HepG2 (cell line): ENCODE data around the gene TMEM129. TPM values are rescaled to one million over a fixed set of nuclear protein-coding genes. Genes with fewer than 3 reads are reported as not detected.

Experiments
- ARNTL ChIP-seq: sonication (generic); formaldehyde crosslinking; IDR thresholded peaks from 2 replicates; pipeline ENCODE4 v1.4.0; 2020; ENCODE audit warnings: mild to moderate bottlenecking, missing genetic modification reagents
- FOXJ3 ChIP-seq: sonication (generic); formaldehyde crosslinking; IDR thresholded peaks from 2 replicates; pipeline ENCODE4 v1.4.0; 2020; ENCODE audit warnings: missing genetic modification reagents, mild to moderate bottlenecking, borderline replicate concordance
- FOXO1 ChIP-seq: sonication (generic); formaldehyde crosslinking; IDR thresholded peaks from 2 replicates; pipeline ENCODE4 v1.4.0; 2020; ENCODE audit warnings: missing genetic modification reagents
- FOXP1 ChIP-seq, 2 experiments: fragments of 450-650 bp in 1 of 2; IDR thresholded peaks; 2 replicates each; pipeline ENCODE4 v1.6.1; 2017 to 2018; ENCODE audit warnings: antibody characterized with exemption in 1 of 2
- MED1 ChIP-seq: sonication (generic); formaldehyde crosslinking; IDR thresholded peaks from 2 replicates; pipeline ENCODE4 v1.4.0; 2020; ENCODE audit warnings: missing genetic modification reagents
- SALL2 ChIP-seq: sonication (generic); formaldehyde crosslinking; IDR thresholded peaks from 2 replicates; pipeline ENCODE4 v1.8.1; 2023; ENCODE audit warnings: mild to moderate bottlenecking, missing genetic modification reagents, inconsistent platforms
- SPEN ChIP-seq: sonication (generic); formaldehyde crosslinking; IDR thresholded peaks from 2 replicates; pipeline ENCODE4 v1.5.1; 2020; ENCODE audit warnings: low read depth, mild to moderate bottlenecking, missing genetic modification reagents
- TARDBP ChIP-seq: sonication (generic); formaldehyde crosslinking; IDR thresholded peaks from 2 replicates; pipeline ENCODE4 v1.8.0; 2022; ENCODE audit warnings: mild to moderate bottlenecking, missing genetic modification reagents
- TBX3 ChIP-seq: fragments of 450-650 bp; IDR thresholded peaks from 2 replicates; pipeline ENCODE4 v1.6.1; 2017; ENCODE audit warnings: antibody characterized with exemption, mild to moderate bottlenecking, inconsistent platforms, borderline replicate concordance
- TMF1 ChIP-seq: sonication (generic); formaldehyde crosslinking; IDR thresholded peaks from 2 replicates; pipeline ENCODE4 v1.8.1; 2022; ENCODE audit warnings: low read depth, missing genetic modification reagents
- ZFP36L1 ChIP-seq: sonication (generic); formaldehyde crosslinking; IDR thresholded peaks from 2 replicates; pipeline ENCODE4 v1.8.0; 2022; ENCODE audit warnings: mild to moderate bottlenecking, missing genetic modification reagents, moderate library complexity
- ZNF460 ChIP-seq: sonication (generic); formaldehyde crosslinking; IDR thresholded peaks from 2 replicates; pipeline ENCODE4 v1.5.1; 2020; ENCODE audit warnings: missing genetic modification reagents, mild to moderate bottlenecking, borderline replicate concordance
- ZNF552 ChIP-seq: sonication (generic); formaldehyde crosslinking; IDR thresholded peaks from 2 replicates; pipeline ENCODE4 v1.9.0; 2022; ENCODE audit warnings: missing genetic modification reagents, mild to moderate bottlenecking, borderline replicate concordance
- ZNF563 ChIP-seq: sonication (generic); formaldehyde crosslinking; IDR thresholded peaks from 2 replicates; pipeline ENCODE4 v1.8.0; 2022; ENCODE audit warnings: mild to moderate bottlenecking, moderate library complexity, missing genetic modification reagents
- polyA plus RNA-seq, 8 experiments: library from polyadenylated mRNA; depleted of rRNA in 3 of 8; stranded (reverse) in 7 of 8; unstranded in 1 of 8; fragments of >200 nt; fragmentation: Illumina TruSeq in 4 of 8; extraction: Trizol in 4 of 8; gene quantifications; 2 replicates each; pipeline versions ENCODE4 v1.2.1 to v1.2.3, GENCODE V29; 2011 to 2016; ENCODE audit warnings: low read depth in 4 of 8, missing spikeins in 1 of 8, mixed read lengths in 1 of 8; ENCODE audit not compliant: insufficient read depth in 1 of 8
- total RNA-seq, 5 experiments: library from RNA; depleted of rRNA; stranded (reverse); fragments of >200 nt; fragmentation: Illumina TruSeq; extraction: Trizol; gene quantifications; 2 replicates each; pipeline ENCODE4 v1.2.3, GENCODE V29; 2016; ENCODE audit warnings: low read depth in 1 of 5
- TF ChIP-seq, protein P1 (sequence below): sonication (generic); formaldehyde crosslinking; IDR thresholded peaks from 2 replicates; pipeline ENCODE4 v1.9.0; 2022; ENCODE audit warnings: missing genetic modification reagents, mild to moderate bottlenecking, borderline replicate concordance
- TF ChIP-seq, protein P2 (sequence below): sonication (generic); formaldehyde crosslinking; IDR thresholded peaks from 2 replicates; pipeline ENCODE4 v1.8.1; 2022; ENCODE audit warnings: low read depth, mild to moderate bottlenecking, missing genetic modification reagents
- TF ChIP-seq, protein P3 (sequence below): sonication (generic); formaldehyde crosslinking; IDR thresholded peaks from 2 replicates; pipeline ENCODE4 v1.4.0; 2020; ENCODE audit warnings: missing genetic modification reagents
- TF ChIP-seq, protein P4 (sequence below): sonication (generic); formaldehyde crosslinking; IDR thresholded peaks from 2 replicates; pipeline ENCODE4 v1.9.0; 2021; ENCODE audit warnings: missing genetic modification reagents, mild to moderate bottlenecking, borderline replicate concordance
- TF ChIP-seq, protein P5 (sequence below): IDR thresholded peaks from 2 replicates; pipeline ENCODE4 v1.6.1; 2016; ENCODE audit warnings: missing compliant biosample characterization, missing genetic modification reagents, borderline replicate concordance

The TMEM129 gene
- total and polyA plus RNA-seq, 2 of the 13 experiments (the other 11 are each of a cell fraction or from before 2014, with no cell fraction given): 19.0 to 25.8 TPM

DNA sequence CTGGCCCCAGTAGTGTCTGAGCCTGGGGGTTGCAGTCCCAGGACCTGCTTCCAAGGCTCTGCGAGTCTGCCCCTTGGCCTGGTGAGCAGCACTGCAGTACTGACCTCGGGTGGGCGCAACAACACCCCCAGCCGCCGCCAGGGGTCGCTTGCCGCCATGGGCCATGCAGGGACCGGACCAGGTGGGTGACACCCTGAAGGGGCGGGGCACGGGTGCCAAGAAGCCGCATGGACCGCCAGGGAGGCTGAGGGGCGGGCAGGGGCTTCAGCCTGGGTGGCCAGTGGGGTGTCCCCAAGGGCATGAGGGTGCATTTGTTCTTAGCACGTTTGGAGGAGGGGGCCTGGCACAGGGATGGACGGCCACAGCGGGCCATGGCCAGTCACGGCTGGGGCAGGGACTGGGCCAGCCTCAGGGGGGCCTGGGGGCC lies 25.2 kb upstream of the TMEM129 start (continued):
- TF ChIP-seq, protein P1, sequence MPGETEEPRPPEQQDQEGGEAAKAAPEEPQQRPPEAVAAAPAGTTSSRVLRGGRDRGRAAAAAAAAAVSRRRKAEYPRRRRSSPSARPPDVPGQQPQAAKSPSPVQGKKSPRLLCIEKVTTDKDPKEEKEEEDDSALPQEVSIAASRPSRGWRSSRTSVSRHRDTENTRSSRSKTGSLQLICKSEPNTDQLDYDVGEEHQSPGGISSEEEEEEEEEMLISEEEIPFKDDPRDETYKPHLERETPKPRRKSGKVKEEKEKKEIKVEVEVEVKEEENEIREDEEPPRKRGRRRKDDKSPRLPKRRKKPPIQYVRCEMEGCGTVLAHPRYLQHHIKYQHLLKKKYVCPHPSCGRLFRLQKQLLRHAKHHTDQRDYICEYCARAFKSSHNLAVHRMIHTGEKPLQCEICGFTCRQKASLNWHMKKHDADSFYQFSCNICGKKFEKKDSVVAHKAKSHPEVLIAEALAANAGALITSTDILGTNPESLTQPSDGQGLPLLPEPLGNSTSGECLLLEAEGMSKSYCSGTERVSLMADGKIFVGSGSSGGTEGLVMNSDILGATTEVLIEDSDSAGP: peak; percentile 52; the same call in 1 of the 2 replicates
- TF ChIP-seq, protein P2, sequence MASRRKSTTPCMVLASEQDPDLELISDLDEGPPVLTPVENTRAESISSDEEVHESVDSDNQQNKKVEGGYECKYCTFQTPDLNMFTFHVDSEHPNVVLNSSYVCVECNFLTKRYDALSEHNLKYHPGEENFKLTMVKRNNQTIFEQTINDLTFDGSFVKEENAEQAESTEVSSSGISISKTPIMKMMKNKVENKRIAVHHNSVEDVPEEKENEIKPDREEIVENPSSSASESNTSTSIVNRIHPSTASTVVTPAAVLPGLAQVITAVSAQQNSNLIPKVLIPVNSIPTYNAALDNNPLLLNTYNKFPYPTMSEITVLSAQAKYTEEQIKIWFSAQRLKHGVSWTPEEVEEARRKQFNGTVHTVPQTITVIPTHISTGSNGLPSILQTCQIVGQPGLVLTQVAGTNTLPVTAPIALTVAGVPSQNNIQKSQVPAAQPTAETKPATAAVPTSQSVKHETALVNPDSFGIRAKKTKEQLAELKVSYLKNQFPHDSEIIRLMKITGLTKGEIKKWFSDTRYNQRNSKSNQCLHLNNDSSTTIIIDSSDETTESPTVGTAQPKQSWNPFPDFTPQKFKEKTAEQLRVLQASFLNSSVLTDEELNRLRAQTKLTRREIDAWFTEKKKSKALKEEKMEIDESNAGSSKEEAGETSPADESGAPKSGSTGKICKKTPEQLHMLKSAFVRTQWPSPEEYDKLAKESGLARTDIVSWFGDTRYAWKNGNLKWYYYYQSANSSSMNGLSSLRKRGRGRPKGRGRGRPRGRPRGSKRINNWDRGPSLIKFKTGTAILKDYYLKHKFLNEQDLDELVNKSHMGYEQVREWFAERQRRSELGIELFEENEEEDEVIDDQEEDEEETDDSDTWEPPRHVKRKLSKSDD (CRISPR knock-in tag): peak; percentile 72; the same call in 1 of the 2 replicates
- peak; percentile 52; the same call in 1 of the 2 replicates for TF ChIP-seq FOXJ3 (CRISPR knock-in tag)
- no peak for TF ChIP-seq SALL2
- peak; percentile 59 for TF ChIP-seq MED1 (CRISPR knock-in tag)
- peak; percentile 44; the same call in 1 of the 2 replicates for TF ChIP-seq TARDBP (CRISPR knock-in tag)
- 0 out of 2 replicates have a peak, but pooled peaks have one; percentile 28 for TF ChIP-seq ZNF563 (CRISPR knock-in tag)
- TF ChIP-seq ARNTL (CRISPR knock-in tag): no peak; the same call in 1 of the 2 replicates
- TF ChIP-seq, protein P3, sequence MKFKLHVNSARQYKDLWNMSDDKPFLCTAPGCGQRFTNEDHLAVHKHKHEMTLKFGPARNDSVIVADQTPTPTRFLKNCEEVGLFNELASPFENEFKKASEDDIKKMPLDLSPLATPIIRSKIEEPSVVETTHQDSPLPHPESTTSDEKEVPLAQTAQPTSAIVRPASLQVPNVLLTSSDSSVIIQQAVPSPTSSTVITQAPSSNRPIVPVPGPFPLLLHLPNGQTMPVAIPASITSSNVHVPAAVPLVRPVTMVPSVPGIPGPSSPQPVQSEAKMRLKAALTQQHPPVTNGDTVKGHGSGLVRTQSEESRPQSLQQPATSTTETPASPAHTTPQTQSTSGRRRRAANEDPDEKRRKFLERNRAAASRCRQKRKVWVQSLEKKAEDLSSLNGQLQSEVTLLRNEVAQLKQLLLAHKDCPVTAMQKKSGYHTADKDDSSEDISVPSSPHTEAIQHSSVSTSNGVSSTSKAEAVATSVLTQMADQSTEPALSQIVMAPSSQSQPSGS (CRISPR knock-in tag): 0 out of 2 replicates have a peak, but pooled peaks have one; percentile 54
- TF ChIP-seq, protein P4, sequence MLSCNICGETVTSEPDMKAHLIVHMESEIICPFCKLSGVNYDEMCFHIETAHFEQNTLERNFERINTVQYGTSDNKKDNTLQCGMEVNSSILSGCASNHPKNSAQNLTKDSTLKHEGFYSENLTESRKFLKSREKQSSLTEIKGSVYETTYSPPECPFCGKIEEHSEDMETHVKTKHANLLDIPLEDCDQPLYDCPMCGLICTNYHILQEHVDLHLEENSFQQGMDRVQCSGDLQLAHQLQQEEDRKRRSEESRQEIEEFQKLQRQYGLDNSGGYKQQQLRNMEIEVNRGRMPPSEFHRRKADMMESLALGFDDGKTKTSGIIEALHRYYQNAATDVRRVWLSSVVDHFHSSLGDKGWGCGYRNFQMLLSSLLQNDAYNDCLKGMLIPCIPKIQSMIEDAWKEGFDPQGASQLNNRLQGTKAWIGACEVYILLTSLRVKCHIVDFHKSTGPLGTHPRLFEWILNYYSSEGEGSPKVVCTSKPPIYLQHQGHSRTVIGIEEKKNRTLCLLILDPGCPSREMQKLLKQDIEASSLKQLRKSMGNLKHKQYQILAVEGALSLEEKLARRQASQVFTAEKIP (CRISPR knock-in tag): no peak
- TF ChIP-seq SPEN (CRISPR knock-in tag): peak; percentile 49
- 0 out of 2 replicates have a peak, but pooled peaks have one; percentile 4 for TF ChIP-seq ZNF552 (CRISPR knock-in tag)
- peak; percentile 13; the same call in 1 of the 2 replicates for TF ChIP-seq TBX3
- TF ChIP-seq, protein P5, sequence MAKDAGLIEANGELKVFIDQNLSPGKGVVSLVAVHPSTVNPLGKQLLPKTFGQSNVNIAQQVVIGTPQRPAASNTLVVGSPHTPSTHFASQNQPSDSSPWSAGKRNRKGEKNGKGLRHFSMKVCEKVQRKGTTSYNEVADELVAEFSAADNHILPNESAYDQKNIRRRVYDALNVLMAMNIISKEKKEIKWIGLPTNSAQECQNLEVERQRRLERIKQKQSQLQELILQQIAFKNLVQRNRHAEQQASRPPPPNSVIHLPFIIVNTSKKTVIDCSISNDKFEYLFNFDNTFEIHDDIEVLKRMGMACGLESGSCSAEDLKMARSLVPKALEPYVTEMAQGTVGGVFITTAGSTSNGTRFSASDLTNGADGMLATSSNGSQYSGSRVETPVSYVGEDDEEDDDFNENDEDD (CRISPR knock-in tag): peak; percentile 20; the same call in 1 of the 2 replicates
- peak; percentile 63; the same call in 1 of the 2 replicates for TF ChIP-seq FOXO1 (CRISPR knock-in tag)
- TF ChIP-seq TMF1: no peak
- no peak for TF ChIP-seq ZNF460
- no peak for TF ChIP-seq ZFP36L1
- no peak for TF ChIP-seq FOXP1 (IDR thresholded peaks at IDR 0.05)
- 0 out of 2 replicates have a peak, but pooled peaks have one; percentile 18 for TF ChIP-seq FOXP1 (CRISPR knock-in tag; IDR thresholded peaks at IDR 0.05)
